LoVo (cell line): ENCODE results near the gene GSG1.
"Not testable (repeated sequence)": the region's sequence is repeated elsewhere in the genome, so short reads cannot be mapped to it uniquely, and the experiment has no call there.

ENCODE experiments used
- DNase-seq: peaks from one replicate; pipeline ENCODE4 v3.0.0-alpha.2; 2016; ENCODE audit warnings: low spot score

Gene GSG1

DNA sequence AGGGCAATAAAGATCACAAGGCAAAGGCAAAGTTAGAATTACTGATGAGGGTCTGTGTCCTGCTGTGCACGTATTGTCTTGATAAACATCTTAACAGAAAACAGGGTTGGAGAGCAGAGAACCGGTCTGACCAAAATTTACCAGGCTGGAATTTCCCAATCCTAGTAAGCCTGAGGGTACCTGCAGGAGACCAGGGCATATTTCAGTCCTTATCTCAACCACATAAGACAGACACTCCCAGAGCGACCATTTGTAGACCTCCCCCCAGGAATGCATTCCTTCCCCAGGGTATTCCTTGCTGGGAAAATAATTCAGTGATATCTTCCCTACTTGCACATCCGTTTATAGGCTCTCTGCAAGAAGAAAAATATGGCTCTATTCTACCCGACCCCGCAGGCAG is 49.9 kb downstream of the GSG1 start:
- not testable (repeated sequence) for DNase-seq

DNA sequence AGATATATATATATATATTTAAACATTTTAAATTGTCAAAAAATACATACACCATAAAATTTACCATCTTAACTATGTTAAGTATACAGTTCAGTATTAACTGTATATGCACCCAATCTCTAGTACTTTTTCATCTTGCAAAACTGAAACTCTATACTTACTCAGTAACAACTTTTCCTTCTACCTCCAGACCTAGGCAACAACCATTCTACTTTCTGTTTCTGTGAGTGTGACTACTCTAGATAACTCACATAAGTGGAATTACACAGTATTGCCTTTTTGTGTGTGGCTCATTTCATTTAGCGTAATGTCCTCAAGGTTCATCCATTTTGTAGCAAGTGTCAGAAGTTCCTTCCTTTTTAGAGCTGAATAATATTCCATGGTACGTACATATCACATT is 51.0 kb downstream of the GSG1 start:
- no peak for DNase-seq

DNA sequence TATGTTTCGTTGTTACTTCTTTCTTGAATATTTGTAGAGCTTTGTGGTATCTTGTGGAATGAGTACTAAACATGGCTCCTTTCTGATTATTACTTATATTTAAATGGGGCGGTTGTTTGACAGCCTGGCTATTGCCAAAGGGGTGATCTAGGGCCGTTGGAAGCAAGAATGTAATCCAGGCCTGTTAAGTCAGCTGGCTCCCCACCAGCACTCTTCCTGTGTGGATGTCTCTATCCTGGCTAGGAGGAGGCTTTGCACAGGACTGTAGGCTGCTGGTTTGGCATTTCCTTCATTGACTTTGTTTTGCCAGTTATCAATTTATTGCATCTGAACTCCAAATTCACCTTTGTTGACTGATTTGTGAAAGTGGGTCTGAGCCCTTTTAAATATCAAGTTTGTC is 53.7 kb downstream of the GSG1 start:
- no peak for DNase-seq

DNA sequence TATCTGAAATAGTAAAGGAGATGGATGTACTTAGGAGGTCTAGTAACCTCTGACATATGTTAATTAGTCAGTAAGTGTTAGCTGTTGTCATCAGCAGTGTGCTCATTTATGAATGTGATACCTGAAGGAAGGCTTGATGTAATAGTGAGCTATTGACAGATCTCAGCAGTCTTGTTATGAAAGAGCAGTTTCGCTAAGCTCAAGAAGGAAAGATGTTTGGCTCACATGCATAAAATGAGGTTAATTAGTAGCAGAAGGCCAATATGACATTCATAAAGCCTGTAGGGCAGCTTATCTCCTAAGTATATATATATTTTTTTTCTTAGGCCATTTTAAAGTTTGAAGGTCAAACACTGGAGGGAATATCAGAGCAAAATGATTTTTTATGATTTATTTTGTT is 56.5 kb downstream of the GSG1 start:
- peak; percentile 14 for DNase-seq

DNA sequence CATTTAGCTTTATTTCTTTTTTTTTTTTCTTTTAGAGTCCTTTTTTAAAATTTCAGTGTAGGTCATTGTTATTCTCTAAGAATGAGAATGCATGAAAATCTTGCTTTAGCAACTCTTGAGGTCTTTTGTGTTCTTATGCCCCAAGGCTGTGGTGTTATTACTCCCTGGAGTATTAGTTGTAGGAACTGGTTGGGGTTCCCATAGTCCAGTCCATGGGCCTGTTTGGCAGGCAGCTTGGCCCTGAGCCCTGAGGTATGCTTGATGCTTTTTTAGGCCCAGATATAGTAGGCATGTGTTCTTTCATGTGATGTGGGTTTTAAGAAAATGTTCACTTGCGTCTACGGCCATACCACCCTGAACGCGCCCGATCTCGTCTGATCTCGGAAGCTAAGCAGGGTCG is 57.7 kb downstream of the GSG1 start:
- DNase-seq = no peak

DNA sequence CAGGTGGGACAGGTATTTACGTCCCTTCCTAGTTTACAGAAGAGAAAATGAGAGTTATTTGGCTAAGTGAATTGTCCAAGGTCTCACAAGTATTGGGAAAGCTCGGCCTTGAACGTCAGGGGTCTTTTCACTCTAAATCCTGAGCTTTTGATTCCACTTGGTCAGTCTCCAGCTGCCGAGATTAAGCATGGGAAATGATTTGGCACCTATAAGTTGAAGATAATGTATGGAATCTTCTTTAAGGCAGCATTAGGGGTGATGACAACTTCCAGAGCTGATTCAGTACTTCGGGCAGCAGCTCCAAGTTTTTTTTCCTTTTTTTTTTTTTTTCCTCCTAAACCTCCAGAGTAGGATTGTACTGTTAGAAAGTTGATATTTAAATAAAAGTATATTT is 58.6 kb downstream of the GSG1 start:
- no peak for DNase-seq

DNA sequence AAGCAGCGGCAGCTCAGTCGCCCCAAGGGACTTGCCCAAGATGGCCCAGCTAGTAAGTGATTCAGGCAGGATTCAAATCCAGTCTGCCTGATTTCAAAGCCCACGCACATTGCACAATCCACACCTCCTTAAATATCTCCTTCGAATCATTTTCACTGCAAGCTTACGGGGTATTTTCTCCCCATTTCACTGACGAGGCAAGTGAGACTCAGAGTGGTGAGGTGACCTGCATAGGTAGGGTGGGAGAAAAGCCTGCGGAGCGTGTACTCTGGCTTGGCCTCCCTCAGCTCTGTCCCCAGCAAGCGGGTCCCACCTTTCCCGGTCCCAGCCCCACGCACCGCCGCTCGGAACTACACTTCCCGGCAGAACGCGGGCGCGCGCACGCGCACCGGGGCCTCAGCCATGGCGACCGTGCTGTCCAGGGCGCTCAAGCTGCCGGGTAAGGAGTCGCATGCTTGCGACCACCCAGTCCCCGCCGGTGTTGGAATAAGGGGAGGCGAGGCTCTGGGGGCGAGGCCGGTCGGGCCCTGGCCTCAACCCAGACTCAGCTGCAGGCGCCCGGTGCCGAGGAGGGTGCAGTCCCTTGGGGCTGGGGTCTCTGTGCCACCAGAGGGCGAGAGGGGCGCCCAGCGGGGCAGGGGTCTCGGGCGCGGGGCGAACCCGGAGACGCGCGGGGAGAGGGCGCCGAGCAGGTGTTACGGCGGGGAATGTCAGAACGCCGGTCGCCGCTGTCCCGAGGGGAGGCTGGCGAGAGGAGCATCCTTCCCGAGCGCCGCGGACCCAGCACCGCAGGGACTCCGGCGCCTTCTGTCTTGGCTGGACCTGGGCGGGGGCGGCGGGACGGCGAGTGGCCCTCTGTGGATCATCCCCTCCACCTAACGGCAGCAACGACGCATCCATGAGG is 59.2 kb downstream of the GSG1 start, which contains the start of gene FAM234B:
TSS of gene FAM234B (plus strand) at position 380 of the 904 bp plus-strand sequence. CDS start at position 403, 23 bp downstream.
- peak; percentile 86 for DNase-seq

DNA sequence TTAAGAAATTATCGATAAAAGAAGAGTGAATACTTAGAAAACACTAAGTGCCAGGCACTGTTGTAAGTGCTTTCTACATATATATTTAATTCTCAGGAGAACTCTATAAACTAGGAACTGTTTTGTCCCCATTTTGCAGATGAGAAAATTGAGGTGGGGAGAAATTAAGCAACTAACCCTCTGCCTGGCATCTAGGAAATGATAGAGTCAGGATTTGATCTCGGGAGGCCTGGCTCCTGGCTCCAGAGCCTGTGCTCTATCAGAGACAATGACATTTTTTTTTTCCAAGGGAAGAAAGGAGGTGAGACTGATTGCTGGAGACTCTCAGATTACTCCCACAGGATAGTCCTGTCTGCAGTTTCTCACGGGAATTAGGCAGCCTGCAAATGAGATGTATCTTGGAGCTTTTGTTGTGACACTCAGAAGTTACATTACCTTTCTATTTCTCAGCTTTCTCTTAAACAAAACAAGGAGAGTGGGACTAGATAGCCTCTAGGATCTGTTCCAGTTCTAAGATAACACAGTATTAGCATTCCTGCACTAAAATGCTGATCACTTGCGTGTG is 60.7 kb downstream of the GSG1 start:
- no peak for DNase-seq

DNA sequence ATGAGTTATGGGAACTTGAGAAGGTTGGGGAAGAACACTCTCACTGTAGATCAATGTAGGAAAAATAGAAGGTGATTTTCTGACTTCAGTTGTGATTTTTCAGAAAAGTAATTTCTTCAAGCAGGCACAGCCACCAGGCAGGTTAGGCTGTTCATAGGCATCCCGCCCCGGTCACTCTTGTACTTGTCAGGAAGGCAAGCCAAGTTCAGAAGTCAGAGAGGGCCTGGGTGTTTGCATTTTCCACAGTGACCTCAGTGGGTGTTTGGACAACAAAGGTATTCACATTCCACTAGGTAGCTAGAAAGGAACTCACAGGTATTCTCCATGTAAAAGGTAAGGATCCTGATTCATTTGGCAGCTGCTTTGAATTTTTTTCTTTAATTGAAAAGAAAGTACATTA is 62.2 kb downstream of the GSG1 start:
- no peak for DNase-seq

DNA sequence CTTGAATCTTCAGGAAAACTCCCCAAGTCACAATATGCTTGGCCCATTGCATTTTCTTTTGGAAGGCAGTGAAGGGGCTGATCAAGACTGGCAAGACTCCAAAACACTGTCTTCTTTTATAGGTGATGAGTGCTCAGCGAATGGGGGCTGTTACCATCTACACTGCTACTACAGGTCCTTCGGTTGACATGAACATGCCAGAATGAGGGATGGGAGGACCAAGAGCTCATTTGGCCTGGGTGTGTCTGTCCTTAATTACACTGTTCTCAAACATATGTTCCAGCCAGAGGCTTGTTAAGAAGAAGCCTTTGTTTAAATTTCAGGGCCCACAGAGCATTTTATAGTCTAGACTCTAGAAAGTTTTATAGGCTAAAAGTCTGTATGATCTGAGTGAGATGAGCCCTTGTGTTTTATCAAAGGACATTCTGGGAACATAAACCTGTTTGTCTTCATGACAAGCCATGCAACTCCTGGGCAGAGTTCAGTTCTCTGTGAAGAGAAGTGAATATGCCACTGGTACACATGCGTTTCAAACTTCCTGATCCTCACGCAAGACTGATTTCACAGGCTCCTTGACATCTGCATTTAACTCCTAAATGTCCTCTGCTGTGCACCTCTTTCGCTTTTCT is 64.0 kb downstream of the GSG1 start:
- no peak for DNase-seq

DNA sequence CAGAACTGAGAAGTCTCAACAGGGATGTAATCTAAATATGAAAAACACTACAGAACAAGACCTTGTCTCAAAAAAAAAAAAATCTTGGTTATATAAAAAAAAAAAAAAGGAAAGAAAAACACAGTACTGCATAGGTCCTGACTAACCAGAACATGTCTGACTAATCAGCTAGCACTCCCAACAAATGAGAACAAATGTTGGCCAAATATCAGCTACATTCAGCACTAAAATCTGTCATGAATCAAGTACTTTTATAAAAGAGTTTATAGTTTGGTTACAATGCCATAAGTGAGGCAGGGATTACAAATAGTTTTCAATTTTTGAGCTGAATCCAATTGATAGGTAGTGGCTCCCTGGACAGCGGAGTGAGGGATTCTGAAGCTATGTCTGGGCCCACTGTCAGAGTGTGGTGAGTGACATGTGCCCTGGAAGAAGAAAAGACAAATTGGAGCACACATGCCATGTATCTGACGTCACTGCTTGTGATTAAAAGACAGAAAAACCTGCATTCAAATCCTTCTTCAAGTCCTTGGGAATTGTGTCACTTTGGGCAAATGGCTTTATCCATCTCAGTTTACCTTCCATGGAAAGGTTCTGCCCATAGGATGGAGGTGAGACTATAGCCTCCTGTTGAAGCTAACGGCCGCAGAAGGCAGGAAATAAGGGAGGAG is 64.8 kb downstream of the GSG1 start:
- DNase-seq = no peak

DNA sequence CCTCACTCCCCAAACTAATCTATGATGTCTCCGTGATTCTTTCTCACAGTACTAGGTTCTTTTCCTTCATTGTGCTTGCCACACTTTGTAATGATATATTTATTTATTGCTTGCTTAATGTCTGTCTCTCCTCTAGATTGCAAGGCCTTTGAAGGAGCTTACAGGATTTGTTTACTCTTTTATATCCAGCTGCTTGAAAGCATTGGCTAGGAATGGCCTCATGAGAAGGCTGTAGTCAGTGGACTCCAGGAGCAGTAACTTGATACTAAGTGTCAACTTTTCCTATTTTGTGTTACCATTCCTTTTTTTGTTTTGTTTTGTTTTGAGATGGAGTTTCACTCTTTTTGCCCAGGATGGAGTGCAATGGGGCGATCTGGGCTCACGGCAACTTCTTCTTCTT is 66.6 kb downstream of the GSG1 start:
- DNase-seq = no peak

DNA sequence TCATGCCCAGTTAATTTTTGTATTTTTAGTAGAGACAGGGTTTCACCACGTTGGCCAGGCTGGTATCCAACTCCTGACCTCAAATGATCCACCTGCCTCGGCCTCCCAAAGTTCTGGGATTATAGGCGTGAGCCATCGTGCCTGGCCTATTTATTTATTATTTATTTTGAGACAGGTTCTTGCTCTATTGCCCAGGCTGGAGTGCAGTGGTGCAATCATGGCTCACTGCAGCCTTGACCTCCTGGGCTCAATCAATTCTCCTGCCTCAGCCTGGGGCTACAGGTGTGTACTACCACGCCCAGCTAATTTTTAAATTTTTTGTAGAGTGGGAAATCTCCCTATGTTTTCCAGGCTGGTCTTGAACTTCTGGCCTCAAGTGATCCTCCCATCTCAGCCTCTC is 68.1 kb downstream of the GSG1 start:
- not testable (repeated sequence) for DNase-seq
